HG03439 (cell line): ENCODE results near the gene LHX5.
"Not testable (repeated sequence)": the region's sequence is repeated elsewhere in the genome, so short reads cannot be mapped to it uniquely, and the experiment has no call there.

Source experiments
- ATAC-seq: cut with Tn5 transposase; IDR thresholded peaks from one replicate; pipeline ENCODE4 v1.9.1; 2021; ENCODE audit warnings: mild to moderate bottlenecking, moderate library complexity; ENCODE audit not compliant: unreplicated experiment

Gene LHX5

DNA sequence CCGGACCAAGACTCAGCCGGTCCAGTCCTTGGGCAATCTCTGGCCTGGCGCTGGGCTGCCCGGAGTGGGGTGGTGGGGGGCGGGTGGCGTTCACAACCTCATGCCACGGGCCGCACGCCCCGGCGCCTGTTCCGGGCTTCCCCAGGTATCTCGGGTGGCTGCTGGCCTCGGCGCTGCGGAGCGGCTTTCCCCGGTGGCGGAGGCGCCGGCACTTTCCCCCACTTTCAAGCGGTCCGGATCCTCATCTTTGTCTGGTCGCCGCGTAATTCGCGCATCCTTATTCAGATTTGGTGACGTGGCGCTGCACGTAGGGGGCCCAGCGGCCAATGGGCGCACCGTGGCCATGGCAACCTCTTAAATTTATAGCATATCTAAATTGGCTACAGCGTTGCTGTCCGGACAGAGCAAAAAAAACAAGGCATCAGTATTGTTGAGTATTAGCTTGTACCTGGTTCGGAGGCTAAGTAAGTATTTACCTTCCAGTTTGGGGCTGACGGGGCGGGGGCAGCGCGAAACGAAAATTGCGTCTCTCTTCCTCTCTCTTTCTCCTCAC lies at the start of gene LHX5:
TSS of gene LHX5 (minus strand) at position 253 of the 553 bp plus-strand sequence. CDS start 373 bp downstream, outside the sequence.
- ATAC-seq, result no peak

DNA sequence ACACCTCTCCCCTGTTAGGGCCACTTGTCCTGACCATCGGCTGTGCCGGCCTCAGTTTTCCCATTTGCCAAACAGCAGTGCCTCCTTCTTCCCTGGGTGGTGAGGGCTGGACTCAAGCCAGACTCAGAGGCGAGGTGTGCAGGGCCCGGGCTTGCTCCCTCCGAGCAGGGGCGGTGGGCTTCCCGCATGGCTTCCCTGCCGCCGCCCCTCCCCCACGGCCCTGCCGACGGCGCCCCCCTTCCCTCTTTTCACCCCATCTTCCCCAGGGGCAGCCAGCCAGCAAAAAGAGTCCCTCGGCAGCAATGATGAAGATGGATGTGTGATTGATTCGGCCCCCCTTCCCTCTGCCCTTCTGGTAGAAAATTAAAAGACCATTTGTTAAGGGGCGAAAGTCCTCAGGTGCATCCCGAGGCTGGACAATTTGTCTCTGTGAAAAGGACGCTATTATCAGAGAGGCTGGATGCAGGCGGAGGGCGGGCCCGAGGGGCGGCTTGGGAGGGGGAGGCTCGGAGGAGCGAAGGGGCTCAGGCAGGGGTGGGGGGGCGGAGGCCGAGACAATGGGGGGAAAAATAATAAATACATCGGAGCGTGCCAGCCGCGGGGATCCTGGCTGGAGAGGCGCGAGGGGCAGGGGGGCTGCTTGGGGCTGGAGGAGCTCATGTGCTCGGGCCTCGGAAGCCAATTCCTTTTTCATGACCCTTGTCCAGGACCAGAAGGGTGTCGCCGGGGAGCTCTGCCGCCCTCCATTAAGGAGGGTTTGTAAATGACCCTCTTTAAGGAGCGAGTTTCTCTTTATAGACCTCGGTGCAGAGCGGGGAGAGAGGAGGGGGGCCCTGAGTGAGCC lies 48.0 kb upstream of the LHX5 start:
- no peak for ATAC-seq

DNA sequence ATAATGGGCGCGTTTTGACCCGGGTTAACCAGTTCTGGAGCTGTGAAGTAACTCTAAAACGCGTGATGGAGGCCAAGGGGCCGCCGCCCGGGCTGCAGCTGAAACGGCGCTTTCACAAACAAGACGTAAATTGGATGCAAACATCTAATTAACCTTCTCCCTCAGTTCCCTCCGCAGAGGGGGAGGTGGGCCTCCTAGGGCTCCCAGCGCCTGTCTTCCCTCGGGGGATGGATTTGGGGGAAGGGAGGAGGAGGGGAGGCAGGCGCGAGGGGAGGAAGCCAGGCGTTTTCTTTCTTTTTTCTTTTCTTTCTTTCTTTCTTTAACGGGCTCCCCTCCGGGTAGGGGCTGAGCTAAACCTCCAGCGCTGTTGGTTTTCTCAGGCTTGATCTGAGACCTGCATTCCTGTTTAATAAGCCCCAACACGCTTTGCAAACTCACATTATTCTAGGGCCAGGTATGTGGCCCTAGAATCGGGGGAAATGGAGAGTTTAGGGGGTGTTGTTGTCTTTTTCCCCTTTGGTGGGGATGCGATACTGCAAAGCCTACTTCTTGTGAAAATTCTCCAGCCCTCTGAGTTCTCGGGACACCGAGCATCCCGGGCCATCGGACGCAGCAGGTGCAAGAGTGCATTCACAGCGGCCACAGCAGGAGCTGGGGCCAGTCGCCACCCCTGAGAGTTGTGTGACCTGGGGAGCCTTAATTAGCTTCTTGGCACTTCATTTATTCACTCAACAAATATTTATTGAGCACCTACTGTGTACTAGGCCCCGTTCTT lies 43.6 kb upstream of the LHX5 start:
- ATAC-seq, result no peak

DNA sequence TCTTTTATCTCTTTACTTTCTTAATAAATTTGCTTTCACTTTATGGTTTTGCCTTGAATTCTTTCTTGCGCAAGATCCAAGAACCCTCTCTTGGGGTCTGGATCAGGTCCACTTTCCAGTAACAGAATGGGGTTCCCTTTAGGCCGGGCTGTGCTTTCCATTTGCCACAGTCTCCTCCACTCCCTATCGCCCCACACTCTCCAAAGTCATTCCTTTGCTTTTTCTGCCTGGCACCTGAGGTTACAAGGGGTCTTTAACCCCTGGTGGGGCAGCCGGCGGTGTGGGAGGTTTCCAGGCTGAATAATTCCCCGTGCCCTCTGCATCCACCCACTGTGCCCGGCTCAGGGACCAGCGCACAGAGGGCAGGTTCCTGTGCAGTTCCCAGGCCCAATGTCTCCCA lies 42.9 kb upstream of the LHX5 start:
- ATAC-seq, result no peak

DNA sequence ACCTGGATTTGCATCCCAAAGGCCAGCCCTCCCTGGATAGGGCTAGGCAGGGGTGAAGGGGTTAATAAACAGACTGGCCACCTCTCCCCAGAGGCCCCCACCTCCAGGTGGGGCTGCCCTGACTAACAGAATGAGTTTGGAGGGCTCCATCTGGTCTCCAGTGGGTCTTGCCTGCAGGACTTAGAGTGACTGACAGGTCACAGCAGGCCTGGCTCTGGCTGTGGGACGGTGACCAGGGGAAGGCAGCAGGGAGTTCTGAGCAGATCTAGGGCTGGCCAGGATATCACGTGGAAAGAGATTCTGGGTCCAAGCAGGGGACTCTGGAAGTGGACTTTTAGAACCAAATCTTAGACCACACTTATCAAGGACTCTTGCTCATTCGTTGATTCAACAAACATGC lies 40.9 kb upstream of the LHX5 start:
- ATAC-seq, result no peak

DNA sequence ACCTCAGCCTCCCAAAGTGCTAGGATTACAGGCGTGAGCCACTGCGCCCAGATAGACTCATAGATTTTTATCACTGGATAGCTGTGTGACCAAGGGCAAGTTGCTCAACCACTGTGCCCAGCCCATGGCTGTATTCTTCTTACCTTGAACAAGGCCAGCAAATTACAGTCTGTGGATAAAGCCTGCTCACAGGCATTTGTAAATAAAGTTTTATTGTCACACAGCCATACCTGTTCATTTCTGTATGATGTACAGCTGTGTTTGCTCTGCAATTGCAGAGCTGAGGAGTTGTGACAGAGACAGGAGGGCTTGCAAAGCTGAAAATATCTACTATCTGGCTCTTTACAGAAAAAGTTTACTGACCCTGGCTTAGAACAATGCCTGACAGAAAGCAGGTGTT lies 35.2 kb upstream of the LHX5 start:
- ATAC-seq, result no peak

DNA sequence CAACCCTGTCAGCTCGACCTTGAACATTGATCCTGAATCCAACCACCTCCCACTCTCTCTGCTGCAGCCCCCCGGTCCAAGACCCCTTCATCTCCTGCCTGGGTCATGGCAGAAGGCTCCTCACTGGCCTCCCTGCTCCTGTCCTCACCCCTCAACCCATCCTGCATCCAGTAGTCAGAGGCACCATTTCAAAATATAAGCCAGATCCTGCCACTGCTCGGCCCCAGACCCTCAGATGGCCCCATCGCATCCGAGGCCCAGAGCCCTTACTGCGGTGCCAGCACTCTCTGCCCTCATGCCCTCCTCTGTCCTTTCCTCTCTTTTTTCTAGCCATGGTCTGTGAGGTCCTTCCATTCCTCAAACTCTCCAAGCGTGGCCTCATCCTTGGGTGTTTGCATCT lies 34.3 kb upstream of the LHX5 start:
- ATAC-seq, result no peak

DNA sequence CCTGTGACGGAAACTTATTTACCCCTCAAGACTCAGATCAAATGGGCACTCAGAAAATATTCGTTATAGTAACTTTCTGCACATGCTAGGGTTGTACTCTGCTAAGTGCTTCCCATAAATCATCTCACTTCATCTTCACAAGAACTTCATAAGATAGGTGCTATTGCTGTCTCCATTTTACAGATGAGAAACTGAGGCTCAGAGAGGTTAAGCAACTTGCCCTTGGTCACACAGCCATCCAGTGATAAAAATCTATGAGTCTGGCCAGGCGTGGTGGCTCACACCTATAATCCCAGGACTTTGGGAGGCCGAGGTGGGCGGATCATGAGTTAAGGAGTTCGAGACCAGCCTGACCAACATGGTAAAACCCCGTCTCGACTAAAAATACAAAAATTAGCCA lies 33.2 kb upstream of the LHX5 start:
- ATAC-seq, result no peak

DNA sequence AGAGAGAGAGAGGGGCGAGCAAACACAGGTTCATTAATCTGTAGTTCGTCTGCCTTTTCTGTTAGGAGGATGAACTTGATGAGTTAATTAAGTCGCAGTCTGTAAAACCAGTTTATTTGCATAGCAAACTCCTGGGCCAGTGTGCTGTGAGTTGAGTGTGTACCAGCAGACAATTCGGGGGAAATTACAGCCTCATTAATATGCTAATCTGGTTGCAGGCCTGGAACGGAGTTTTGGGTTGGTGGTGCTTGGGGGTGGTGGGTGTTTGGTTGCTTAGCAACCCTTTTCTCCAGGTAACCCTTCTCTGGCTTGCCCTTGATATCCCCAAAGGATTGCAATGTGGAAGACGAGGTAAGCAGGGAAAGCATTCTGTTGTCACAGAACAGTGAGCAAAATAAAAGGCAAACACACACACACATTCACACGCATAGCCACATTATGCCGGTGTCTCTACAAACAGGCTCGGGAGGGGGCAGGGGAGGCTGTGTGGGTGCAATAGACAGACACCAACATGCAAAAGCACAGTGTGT lies 29.2 kb upstream of the LHX5 start:
- ATAC-seq, result no peak

DNA sequence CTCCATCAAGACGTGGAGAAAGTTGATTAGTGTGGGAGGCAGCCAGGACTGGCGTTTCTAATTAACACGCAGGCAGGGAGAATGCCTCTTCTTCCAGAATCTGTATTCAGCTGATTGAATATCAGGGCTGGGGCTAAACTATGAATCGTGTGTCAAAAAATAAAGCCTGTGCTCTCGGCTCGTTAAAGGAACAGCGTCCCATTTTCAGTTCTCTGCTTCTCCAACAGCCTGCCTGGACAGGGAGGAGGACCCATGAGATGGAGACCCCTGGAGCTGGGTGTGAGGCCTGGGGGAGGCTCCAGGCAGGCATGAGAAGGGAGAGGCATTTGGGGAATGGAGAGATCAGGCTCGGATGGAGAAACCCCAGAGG lies 28.6 kb upstream of the LHX5 start:
- no peak for ATAC-seq

DNA sequence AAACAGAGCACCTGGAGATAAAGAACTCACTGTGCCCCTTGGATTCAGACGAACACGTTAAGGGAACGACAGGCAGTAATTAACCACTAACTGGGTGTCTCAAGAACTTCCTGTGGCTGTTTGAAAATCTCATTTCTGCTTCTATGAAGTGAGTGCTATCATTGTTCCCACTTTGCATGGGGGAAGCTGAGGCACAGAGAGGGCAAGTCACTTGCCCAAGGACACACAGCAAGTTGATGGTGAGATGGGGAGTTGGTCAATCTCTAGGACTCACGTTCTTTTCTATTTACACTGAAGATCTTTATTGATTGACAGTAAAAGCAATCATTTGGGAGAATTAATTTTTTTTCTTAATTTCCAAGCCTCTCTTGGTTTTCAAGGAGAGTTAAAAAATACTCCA lies 26.8 kb upstream of the LHX5 start:
- no peak for ATAC-seq

DNA sequence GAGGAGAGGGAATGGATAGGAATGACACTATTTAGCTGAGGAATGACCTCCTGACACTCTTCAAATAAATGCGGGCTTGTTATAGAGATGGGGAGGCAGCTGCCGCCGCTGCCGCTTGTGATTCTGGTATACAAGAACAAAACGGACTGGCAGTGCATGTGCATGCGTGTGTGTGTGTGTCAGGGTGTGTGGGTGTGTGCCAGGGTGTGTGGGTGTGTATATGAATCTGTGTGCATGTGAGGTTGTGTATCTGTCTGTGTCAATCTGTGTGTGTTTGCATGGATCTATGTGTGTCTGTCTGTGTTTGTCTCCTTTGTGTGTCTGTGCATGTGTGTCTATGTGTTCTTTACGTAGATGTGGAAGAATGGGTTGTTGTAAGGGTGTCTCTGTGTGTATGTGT lies 26.0 kb upstream of the LHX5 start:
- ATAC-seq, result no peak

DNA sequence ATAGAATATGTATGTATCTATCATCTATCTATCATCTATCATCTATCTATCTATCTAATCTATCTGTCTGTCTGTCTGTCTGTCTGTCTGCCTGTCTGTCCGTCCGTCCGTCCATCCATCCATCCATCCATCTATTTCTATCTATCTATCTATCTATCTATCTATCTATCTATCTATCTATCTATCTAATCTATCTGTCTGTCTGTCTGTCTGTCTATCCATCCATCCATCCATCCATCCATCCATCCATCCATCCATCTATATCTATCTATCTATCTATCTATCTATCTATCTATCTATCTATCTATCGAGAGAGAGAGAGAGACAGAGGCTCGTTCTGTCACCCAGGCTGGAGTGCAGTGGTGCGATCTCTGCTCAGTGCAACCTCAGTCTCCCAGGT lies 24.3 kb upstream of the LHX5 start:
- ATAC-seq, result not testable (repeated sequence)

DNA sequence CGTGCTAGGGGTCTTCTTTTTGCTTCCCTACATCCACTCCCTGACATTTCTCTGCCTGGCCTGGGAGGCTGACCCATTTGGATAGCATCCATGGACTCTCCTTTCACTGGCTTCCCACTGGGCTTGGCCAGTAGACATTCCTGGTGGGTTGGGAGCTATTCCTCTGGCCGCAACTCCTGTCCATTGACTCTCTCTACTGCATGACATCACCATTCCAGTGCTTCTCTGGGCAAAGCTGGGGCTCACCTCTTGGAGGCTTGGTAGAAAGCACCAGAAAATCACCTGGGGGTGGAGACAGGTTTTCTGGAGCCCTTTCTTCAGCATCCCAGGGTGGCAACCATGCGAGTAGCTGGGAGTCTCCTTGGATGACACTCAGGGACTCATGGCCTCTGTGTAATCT lies 16.7 kb upstream of the LHX5 start:
- no peak for ATAC-seq

DNA sequence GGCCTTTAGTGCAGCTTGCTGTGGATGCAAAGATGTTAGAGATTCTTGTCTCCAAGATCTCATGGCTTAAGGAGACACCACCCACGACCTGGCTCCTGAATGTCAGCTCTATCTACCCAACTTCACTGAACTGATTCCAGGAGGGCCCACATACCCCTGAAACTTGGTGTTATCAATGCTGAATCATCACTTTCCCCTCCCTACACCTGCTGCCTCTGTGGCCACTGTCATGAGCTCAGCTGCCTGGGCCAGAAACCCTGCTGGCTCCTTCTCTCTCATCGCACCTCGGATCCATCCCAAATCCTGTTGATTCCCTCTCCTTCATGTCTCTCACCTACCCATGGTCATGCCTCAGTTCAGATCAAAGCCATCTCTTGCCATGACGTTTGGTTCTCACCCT lies 15.1 kb upstream of the LHX5 start:
- ATAC-seq, result no peak

DNA sequence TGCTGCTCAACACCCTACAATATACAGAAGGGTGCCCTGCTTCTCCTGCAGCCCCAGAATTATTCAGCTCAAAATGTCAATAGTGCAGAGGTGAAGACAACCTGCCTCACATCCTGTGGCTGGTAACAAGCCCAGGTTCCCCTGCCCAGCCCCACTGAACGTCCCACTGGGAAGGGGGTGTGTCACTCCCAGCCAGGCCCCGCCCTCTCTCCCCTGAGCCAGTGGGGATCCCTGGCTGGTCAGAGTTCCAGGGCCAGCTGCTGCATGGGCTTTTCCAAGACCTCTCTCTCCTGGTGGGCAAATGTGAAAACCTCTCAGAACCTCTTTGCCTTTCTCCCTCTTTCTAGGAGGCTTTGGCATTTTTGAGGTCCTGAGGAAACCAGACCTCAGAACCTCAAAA lies 13.7 kb upstream of the LHX5 start:
- ATAC-seq, result no peak

DNA sequence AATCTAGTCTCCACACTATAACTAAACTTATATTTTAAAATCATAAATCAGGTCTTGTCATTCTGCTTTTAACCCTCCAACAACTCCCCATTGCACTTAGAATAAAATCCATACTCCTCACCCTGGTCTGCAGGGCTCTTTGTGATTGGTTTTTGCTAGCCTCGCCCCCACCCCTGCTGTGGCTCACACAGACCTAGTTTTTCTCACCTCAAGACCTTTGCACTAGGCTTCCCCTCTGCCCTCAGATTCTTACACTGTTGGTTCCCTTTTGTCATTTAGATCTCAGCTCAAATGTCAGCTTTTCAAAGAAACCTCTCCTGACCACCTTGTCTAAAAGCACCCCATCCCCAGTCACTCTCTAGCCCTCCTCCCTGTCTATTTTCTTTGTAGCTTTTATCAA lies 10.7 kb upstream of the LHX5 start:
- ATAC-seq, result no peak

DNA sequence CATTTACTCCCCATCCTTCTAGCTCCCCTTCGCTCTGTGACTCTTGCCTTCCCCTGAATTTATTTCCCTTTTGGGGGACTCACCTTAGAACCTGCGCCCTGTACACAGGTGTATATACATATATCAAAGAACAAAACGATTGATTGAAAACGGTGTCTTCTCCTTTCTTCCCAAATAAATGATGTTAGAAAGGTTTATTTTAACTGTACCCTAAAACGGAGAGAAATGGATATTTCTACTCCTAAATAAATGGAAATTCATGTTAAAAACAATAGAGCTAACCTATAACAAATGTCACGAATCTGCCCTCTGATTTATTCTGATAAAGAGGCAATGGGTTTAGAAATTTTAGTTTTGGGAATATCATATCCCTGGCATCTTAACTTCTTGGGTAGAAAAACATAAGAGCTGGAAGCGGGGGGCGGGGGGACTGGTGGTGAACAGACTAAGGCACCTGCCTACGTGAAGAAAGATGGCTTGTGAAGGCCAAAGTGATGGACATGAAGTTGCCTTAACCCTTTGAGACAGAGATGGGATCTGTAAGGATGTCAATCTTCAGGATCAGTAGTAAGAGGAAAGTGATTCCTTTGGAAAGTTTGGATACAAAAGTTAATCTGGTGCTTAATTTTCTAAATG lies 8.8 kb upstream of the LHX5 start:
- no peak for ATAC-seq

DNA sequence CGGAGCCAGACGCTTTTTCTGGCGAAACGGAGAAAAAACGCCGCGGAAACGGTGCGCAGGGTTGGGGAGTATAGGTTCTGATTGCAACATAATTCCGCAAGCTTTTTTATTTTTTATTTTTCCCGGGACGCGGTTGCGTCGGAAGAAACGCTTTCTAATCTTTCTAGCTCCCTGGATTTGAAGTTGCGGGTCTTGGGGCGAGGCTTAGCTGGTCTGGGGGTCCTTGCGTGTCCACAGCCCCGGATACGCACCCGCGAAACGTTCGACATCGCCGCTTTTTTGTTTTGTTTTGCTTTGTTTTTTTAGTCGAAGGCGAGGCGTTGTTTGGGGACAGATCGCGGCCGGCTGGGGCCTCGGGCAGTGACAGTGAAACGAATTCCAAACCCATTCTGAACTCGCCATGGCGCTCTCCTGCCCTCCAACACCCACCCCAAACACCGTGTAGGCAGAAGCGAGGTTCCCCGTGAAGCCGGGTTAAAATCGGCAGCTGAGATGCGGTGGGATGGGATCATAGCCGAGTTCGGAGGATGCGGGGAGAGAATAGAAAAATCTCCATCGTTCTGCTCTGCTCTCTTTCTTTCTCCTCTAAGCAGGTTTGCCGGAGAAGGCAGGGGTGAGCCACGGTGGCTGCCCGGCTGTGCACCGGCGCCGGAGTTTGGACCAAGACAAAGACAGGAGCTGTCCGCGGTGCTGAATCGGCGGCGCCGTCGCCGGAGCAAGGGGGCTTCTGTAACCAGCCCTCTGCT lies 8.1 kb upstream of the LHX5 start:
- ATAC-seq, result no peak

DNA sequence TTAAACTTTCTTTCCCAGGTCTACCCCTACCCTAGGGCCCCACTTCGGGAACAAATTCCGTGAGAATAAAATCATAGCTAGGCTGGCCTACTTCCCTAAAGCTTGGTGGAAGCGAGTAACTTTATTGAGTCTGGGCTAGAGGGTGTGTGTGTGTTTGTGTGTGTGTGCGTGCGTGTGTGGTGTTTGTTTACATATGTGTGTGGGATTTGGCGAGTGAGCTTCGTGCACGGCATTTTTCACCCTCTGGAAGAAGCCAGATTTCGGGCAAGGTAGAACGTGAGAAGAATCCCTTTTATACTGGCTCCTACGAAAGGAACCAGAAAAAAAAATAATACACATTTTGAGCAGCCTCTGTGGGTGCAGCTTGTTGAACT lies 7.5 kb upstream of the LHX5 start:
- ATAC-seq, result no peak
